Heart right ventricle (tissue), 16 donors: ENCODE data around the gene SYCE1. TPM values are rescaled to one million over a fixed set of nuclear protein-coding genes. Genes with fewer than 3 reads are reported as not detected.

Source experiments
- ATAC-seq, 8 donors: fragments of 200-7000 bp; cut with Tn5 transposase; one replicate each; pipeline ENCODE4 v1.9.1; 2020; ENCODE audit warnings: mild to moderate bottlenecking in 8 of 8, moderate library complexity in 8 of 8, moderate number of reproducible peaks in 1 of 8
- DNase-seq, 2 donors: peaks; one replicate each; pipeline ENCODE4 v3.0.0-alpha.2; 2020
- H3K27ac ChIP-seq, 10 donors: fragments of 200-600 bp; sonication (generic) in 2 of 10; one replicate each; pipeline versions ENCODE4 v1.5.0 to v1.8.0; 2020 to 2022; ENCODE audit warnings: mild to moderate bottlenecking in 3 of 10
- H3K27me3 ChIP-seq, 7 donors: fragments of 200-600 bp; one replicate each; pipeline ENCODE4 v1.8.0; 2021 to 2022; ENCODE audit warnings: mild to moderate bottlenecking in 2 of 7
- H3K36me3 ChIP-seq, 9 donors: fragments of 200-600 bp; sonication (generic) in 1 of 9; one replicate each; pipeline versions ENCODE4 v1.5.0 to v1.8.0; 2020 to 2022; ENCODE audit warnings: mild to moderate bottlenecking in 2 of 9
- H3K4me1 ChIP-seq, 9 donors: fragments of 200-600 bp; sonication (generic) in 1 of 9; one replicate each; pipeline versions ENCODE4 v1.5.0 to v1.8.0; 2020 to 2022; ENCODE audit warnings: mild to moderate bottlenecking in 4 of 9
- H3K4me3 ChIP-seq, 10 donors: fragments of 200-600 bp; sonication (generic) in 2 of 10; one replicate each; pipeline versions ENCODE4 v1.5.0 to v1.8.0; 2020 to 2022; ENCODE audit warnings: mild to moderate bottlenecking in 7 of 10, moderate library complexity in 2 of 10
- H3K9me3 ChIP-seq, 11 donors: fragments of 200-600 bp in 10 of 11; sonication (generic) in 2 of 11; one replicate each; pipeline versions ENCODE4 v1.5.0 to v1.8.0; 2013 to 2022; ENCODE audit warnings: mild to moderate bottlenecking in 2 of 11, control low read depth in 1 of 11, moderate library complexity in 1 of 11
- CTCF ChIP-seq, 9 donors: fragments of 200-600 bp; sonication (generic) in 2 of 9; IDR thresholded peaks; one replicate each; pipeline versions ENCODE4 v1.5.0 to v1.8.0; 2021 to 2022; ENCODE audit warnings: antibody characterized with exemption in 9 of 9, mild to moderate bottlenecking in 5 of 9, moderate library complexity in 1 of 9
- WGBS, 2 donors: extraction: QIAGEN DNeasy Blood & Tissue Kit; methylation state at CpG; one replicate each; pipeline ENCODE4 v1.1.7; 2013; ENCODE audit warnings: inconsistent platforms in 1 of 2; 5-methylcytosine and 5-hydroxymethylcytosine counted together
- intact Hi-C, 10 donors: fragments of 100-400 bp; cut with DNase I; formaldehyde crosslinking; loops; one replicate each; pipeline versions ENCODE4 v1.11.1 to v1.14.2; 2022
- polyA plus RNA-seq, 2 donors: library from polyadenylated mRNA; stranded (reverse); fragments of 200-250 nt; gene quantifications; one replicate each; pipeline ENCODE4 v1.2.3, GENCODE V29; 2013
- total RNA-seq, 10 donors: library from RNA; stranded (reverse); fragmentation: NEBNext Ultra II Directional in 3 of 10; extraction: Animal tissue kit (Norgen Biotek cat#: 25700) in 3 of 10; gene quantifications; one replicate each; pipeline versions ENCODE4 v1.2.1 to v1.2.4, GENCODE V29; 2021 to 2023
- donor health status: Arrhythmogenic right ventricular cardiomyopathy.
- donor health status: ischemic (EF 13 %, LVEDD 7.1; RV severe dilation, severe dysfunction).
- donor health status: healthy with polysubstance abuse.
- donor health status: DM: no; HTN: yes; CAD: no.
- donor health status: DM: no; HTN: no; CAD: no.
- donor health status: ischemic (EF 25% LVEDD 6.9; RV normal size, moderate dysfunction).
- donor health status: ischemic (EF 25% LVEDD 5.7; RV mildly dilated, moderate dysfunction).
- donor health status: healthy.
- donor health status: DM: yes; HTN: yes; CAD: no.
- donor health status: Ischemic cardiomyopathy.
- donor health status: ischemic (EF 35%, LVEDD 5.7; RV mildly dilated, moderate dysfunction).
- donor health status: nonischemic (EF 11% LVEDD 7.7; RV severe dilation, severe dysfunction).
- donor health status: DM: yes; HTN: yes; CAD: no.
- donor health status: PGD.
- donor health status: ischemic (EF 29% LVEDD 5.4; RV normal size, mild dysfunction).
- donor health status: nonischemic (EF 23%, LVEDD 6.1; RV moderate dilation, normal function).

SYCE1 gene
- total and polyA plus RNA-seq, 12 donors: 0.16 to 1.9 (median 0.35) TPM; not detected in 5

DNA sequence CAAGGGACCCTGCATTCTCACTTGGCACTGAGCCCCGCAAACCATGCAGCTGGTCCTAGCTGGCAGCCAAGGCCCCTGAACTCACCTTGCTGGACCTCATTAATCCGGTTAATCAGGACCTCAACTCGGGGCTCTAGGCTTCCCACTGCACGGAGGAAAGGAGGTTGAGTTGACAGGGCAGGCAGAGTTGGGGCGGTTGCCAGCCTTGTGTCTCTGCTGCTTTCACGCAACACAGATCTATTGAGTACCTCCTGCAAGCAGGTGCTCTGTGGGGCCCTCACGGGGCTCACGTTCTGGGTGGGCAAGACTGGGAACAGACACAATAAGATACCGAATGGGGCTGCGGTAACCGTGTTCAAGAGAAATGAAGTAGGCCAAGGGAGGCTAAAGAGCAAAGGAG is 6.2 kb downstream of the SYCE1 start:
- TF ChIP-seq CTCF (IDR thresholded peaks at IDR 0.05): no peak
- no peaks in the 10 kb centered on the region for H3K4me1 ChIP-seq
- intact Hi-C loops: no loop called here
- H3K36me3 ChIP-seq: no peaks in the 10 kb centered on the region
- 80 to 83% methylated on average over 11 of the region's 11 CpGs for WGBS, 2 donors
- H3K9me3 ChIP-seq: no peaks in the 10 kb centered on the region
- H3K27ac ChIP-seq: no peak overlapping the region
- ATAC-seq (no peak), DNase-seq (no peak)
- no peak overlapping the region for H3K4me3 ChIP-seq
- peaks cover 0 to 23% (median 15%) of the 10 kb centered on the region in 7 donors for H3K27me3 ChIP-seq

DNA sequence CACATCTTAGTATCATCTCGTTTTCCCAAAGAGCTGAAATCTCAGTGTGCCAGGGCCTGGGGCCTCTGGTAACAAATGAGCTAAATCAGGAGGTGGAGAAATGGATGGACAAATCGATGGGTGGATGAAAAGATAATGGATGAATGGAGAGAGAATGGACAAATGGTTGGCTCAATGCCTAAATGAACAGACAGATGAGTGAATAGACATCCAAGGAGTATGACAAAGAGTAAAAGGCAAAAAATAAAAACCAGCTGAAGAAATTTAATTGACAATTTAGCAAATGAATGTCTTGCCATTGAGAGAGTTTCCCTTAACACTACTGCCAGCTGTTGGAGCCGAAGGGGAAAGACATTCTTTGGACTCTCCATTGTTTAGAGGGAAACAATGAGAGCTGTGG is 8.0 kb downstream of the SYCE1 start:
- DNase-seq: no peak
- WGBS, 2 donors: 37 to 43% methylated on average over 3 of the region's 3 CpGs
- peak in 1 of 9 donors; percentile 9 for TF ChIP-seq CTCF (IDR thresholded peaks at IDR 0.05)
- intact Hi-C loops: no loop called here
- peaks cover 0 to 31% (median 17%) of the 10 kb centered on the region in 7 donors for H3K27me3 ChIP-seq
- H3K9me3 ChIP-seq: no peaks in the 10 kb centered on the region
- no peak for ATAC-seq
- no peak overlapping the region for H3K27ac ChIP-seq
- H3K4me1 ChIP-seq: no peaks in the 10 kb centered on the region
- H3K36me3 ChIP-seq: no peaks in the 10 kb centered on the region
- no peak overlapping the region for H3K4me3 ChIP-seq

- no peaks in the 10 kb centered on the region for H3K4me1 ChIP-seq
- H3K27me3 ChIP-seq: peaks cover 0 to 34% (median 17%) of the 10 kb centered on the region in 7 donors
- 72 to 76% methylated on average over 8 of the region's 8 CpGs for WGBS, 2 donors
- no peak overlapping the region for H3K4me3 ChIP-seq
- ATAC-seq (peak in 1 of 8 donors; percentile 30), DNase-seq (no peak)
- H3K27ac ChIP-seq: no peak overlapping the region
- no peak for TF ChIP-seq CTCF (IDR thresholded peaks at IDR 0.05)
- no peaks in the 10 kb centered on the region for H3K9me3 ChIP-seq
- intact Hi-C loops: no loop called here
- H3K36me3 ChIP-seq: no peaks in the 10 kb centered on the region
Measured at GRCh38 chr10:133555521-133555920, 9.9 kb downstream of the SYCE1 start.

GRCh38 chr10:133554600-133554999 is 10.8 kb downstream of the SYCE1 start:
- 76 to 77% methylated on average over 4 of the region's 4 CpGs for WGBS, 2 donors
- Histone ChIP-seq H3K4me1 (no peaks in the 10 kb centered on the region), H3K9me3 (peaks cover 0 to under 1% (median 0%) of the 10 kb centered on the region in 11 donors), H3K36me3 (no peaks in the 10 kb centered on the region), H3K27me3 (peaks cover 0 to 37% (median 21%) of the 10 kb centered on the region in 7 donors), H3K4me3 (no peak overlapping the region), H3K27ac (no peak overlapping the region)
- intact Hi-C loops: no loop called here
- ATAC-seq: no peak
- no peak for DNase-seq
- no peak for TF ChIP-seq CTCF (IDR thresholded peaks at IDR 0.05)
